ENCODE measurements around the gene TRAFD1.

DNA sequence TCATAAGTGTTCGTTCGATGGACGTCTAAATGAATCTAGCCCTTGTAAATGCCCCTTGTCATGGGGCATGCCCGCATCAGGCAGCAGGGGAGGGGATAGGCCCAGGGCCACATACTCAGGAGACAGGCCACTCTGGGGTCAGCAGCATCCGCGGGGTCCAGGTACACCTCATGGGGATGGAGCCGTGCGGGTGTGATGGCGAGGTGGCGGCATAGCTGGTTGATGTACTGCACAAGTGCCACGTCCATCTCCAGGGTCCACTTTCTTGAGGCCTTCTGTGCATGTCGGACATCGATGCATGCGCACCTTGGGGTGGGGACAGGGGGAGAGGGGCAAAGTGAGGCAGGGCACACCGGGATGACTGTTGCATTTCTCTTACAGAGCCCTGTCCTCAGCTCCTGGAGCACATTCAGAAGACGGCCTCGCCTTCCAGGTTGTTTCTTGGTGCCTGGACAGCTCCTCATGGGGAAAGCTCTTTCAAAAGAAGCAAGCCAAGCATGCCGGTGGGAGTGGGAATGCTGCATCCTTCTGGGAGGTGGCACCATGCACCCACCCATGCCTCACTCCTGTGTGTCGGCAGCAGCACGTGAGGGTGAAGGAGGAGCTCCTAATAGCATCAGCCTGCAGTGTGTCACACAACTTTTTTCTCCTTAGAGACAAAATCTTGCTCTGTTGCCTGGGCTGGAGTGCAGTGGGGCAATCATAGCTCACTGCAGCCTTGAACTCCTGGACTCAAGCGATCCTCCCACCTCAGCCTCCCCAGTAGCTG is 47.4 kb downstream of the TRAFD1 start:
- TF ChIP-seq YBX1 (IDR thresholded peaks at IDR 0.05) (no peak), ZBTB26 (CRISPR knock-in tag; IDR thresholded peaks at IDR 0.05) (no peak), MCM2 (IDR thresholded peaks at IDR 0.05; ENCODE audit: low read depth) (no peak), EZH2 (IDR thresholded peaks at IDR 0.05; ENCODE audit: borderline replicate concordance, low read depth, low read length) (no peak), MGA (IDR thresholded peaks at IDR 0.05) (no peak), HCFC1 (IDR thresholded peaks at IDR 0.05; ENCODE audit: low read depth, low read length) (no peak), ZNF655 (CRISPR knock-in tag; IDR thresholded peaks at IDR 0.05) (no peak), CTCF (IDR thresholded peaks at IDR 0.05 in 2 of 3, conservative IDR thresholded peaks at IDR 0.05 in 1 of 3; ENCODE audit: insufficient read depth in 2 of 3, low read depth in 1 of 3, low read length in 3 of 3) (no peak), ZNF24 (IDR thresholded peaks at IDR 0.05) (no peak), FIP1L1 (IDR thresholded peaks at IDR 0.05; ENCODE audit: low read depth, low read length, poor library complexity, severe bottlenecking) (no peak), MAFG (tag; conservative IDR thresholded peaks at IDR 0.05) (no peak), ZNF184 (CRISPR knock-in tag; IDR thresholded peaks at IDR 0.05) (no peak), NFE2L1 (tag; IDR thresholded peaks at IDR 0.05; ENCODE audit: borderline replicate concordance, low read depth) (no peak)
